Ovary (tissue), 3 donors: ENCODE results near the gene TTC22.

Experiments
- CTCF ChIP-seq, 3 donors: fragments of 450-650 bp in 2 of 3; fragments of 200-600 bp in 1 of 3; IDR thresholded peaks; one replicate each; pipeline versions ENCODE4 v1.5.1 to v1.8.0; 2016 to 2022; ENCODE audit warnings: antibody characterized with exemption in 3 of 3, mild to moderate bottlenecking in 1 of 3
- EP300 ChIP-seq: sonication (generic); formaldehyde crosslinking; IDR thresholded peaks from one replicate; pipeline ENCODE4 v1.6.1; 2017; ENCODE audit warnings: antibody characterized with exemption
- POLR2A ChIP-seq: fragments of 450-650 bp; IDR thresholded peaks from one replicate; pipeline ENCODE4 v1.6.1; 2017; ENCODE audit warnings: antibody characterized with exemption, mild to moderate bottlenecking, moderate library complexity
- donor health status: DM: no; HTN: no; CAD: no.

DNA sequence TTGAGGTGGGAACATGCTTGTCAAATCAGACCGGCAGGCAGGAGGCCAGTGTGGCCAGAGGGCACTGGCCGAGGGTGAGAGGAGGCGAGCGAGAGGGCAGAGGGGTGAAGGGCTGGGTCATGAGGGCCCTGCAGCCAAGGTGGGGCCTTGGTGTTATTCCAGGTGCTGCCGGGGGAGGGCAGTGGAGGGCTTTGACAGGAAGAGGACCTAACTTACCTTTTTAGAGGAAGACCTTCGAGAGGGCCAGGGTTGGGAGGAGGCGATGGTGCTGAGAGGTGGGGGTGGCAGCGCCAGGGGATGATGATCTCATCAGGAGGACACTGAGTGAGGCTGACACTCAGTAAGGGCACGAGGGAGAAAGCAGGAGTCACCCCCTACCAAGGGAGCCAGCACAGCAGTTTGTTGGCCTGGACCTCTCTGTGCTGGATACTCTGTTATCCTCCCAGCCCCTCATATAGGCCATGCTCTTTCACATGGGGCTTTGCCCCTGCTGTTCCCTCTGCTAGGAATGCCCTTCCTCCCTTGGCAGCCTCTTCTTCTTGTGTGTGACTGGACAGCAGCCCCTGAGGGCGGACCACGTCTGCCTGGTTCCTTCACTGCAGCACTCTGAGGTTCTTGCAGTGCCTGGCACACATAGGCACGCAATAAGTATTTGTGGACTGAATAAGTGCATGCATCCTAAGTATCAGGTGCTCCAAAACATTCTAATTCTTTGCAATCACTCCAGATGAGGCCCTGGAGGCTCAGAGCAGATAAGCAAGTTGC lies 7.5 kb upstream of the TTC22 start:
- no peak for TF ChIP-seq CTCF (IDR thresholded peaks at IDR 0.05)
- TF ChIP-seq EP300 = no peak
- TF ChIP-seq POLR2A = no peak
